ENCODE measurements around the gene ALDH1A3. TPM values are rescaled to one million over a fixed set of nuclear protein-coding genes. Genes with fewer than 3 reads are reported as not detected.

The ALDH1A3 gene
- total RNA-seq, 1 donor from 2014 or later = not detected

DNA sequence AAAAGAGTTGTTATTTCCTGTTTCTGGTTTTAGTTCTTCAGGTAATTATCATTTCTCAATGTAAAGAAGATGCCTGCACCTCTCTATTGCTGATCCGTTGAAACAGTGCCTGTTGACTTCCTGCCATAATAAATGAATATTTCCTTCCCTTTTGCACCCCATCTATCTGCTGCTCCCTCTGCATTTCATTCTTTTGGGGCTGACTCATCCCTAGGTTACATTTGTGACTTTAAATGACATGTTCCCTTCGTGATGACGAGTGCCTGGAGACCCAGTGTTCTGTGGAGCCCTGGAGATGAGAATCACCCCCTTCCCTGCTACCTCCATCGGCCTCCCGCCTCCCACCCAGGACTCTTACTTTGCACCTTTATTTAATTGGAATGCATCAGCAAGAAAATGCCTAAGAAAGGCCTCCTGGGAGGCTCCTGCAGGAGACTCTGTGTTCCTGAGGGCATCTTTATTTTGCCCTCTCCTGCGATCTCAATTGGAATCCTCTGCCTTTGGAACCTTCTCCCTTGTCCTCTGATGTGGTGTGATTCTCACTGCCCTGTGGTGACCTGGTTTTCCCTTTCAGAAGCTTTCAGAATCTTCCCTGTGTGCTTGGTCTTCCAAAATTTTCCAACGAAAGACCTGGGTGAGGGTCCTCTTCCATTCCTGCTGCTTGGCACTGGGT, 53.2 kb downstream of the ALDH1A3 start:
- H3K27ac Mint-ChIP-seq = no peak overlapping the region
- intact Hi-C loops (cut with micrococcal nuclease) = no loop called here
- no peak overlapping the region for H3K4me3 Mint-ChIP-seq (ENCODE audit: low read depth)
- DNase-seq (ENCODE audit: low spot score) = no peak
- peaks cover 4% of the 10 kb centered on the region for H3K27me3 Mint-ChIP-seq (ENCODE audit: low read depth)
- no peaks in the 10 kb centered on the region for H3K4me1 Mint-ChIP-seq (ENCODE audit: low read depth)
- H3K36me3 Mint-ChIP-seq (ENCODE audit: low read depth) = no peaks in the 10 kb centered on the region
- H3K9me3 Mint-ChIP-seq = no peaks in the 10 kb centered on the region

DNA sequence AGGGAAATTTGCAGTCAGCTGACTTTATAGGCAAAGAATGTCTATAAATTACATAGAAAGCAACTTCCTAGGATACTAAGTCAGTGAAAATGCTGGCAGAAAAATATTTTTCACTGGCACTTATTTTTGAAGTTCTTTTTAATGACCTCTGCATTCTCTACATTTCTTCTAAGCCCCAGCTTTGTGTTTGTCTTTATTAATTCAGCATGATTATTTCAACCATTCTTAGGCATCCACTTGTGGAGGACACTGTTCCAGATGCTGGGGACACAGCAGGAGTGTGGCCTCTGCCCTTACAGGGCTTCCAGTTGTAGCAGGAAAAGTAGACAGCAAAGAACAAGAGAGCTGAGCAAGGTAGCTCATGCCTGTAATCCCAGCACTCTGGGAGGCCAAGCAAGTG, 54.5 kb downstream of the ALDH1A3 start:
- no peak for DNase-seq (ENCODE audit: low spot score)
- Mint-ChIP-seq H3K27ac (no peak overlapping the region), H3K4me3 (ENCODE audit: low read depth) (no peak overlapping the region), H3K27me3 (ENCODE audit: low read depth) (peaks cover 4% of the 10 kb centered on the region), H3K4me1 (ENCODE audit: low read depth) (no peaks in the 10 kb centered on the region), H3K9me3 (no peaks in the 10 kb centered on the region), H3K36me3 (ENCODE audit: low read depth) (no peaks in the 10 kb centered on the region)
- intact Hi-C loops (cut with micrococcal nuclease) = no loop called here

DNA sequence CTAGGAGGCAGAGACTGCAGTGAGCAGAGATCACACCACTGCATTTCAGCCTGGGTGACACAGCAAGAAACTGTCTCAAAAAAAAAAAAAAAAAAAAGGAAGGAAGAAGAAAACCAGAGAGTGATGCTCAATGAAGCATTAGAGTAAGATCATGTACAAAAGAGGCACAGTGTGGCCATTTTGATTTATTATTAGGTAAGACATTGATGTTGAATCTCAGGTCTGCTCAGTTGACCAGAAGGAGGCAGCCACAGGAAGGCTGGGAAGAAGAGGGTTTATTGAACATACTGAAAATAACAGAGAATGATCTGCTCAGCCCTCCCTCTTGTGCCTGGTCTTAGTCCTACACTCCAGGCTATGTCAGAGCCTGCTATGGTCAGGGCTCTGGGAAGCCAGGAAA, 55.1 kb downstream of the ALDH1A3 start:
- Mint-ChIP-seq H3K4me3 (ENCODE audit: low read depth) (no peak overlapping the region), H3K27ac (no peak overlapping the region), H3K4me1 (ENCODE audit: low read depth) (no peaks in the 10 kb centered on the region), H3K9me3 (no peaks in the 10 kb centered on the region), H3K27me3 (ENCODE audit: low read depth) (peaks cover 4% of the 10 kb centered on the region), H3K36me3 (ENCODE audit: low read depth) (no peaks in the 10 kb centered on the region)
- DNase-seq (ENCODE audit: low spot score) = no peak
- intact Hi-C loops (cut with micrococcal nuclease) = no loop called here

- intact Hi-C loops (cut with micrococcal nuclease) = no loop called here
- Mint-ChIP-seq H3K4me3 (ENCODE audit: low read depth) (no peak overlapping the region), H3K27me3 (ENCODE audit: low read depth) (peaks cover 4% of the 10 kb centered on the region), H3K27ac (no peak overlapping the region), H3K36me3 (ENCODE audit: low read depth) (no peaks in the 10 kb centered on the region), H3K9me3 (no peaks in the 10 kb centered on the region), H3K4me1 (ENCODE audit: low read depth) (no peaks in the 10 kb centered on the region)
- no peak for DNase-seq (ENCODE audit: low spot score)
These were observed 57.5 kb downstream of the ALDH1A3 start for GRCh38 chr15:100937171-100937570.

DNA sequence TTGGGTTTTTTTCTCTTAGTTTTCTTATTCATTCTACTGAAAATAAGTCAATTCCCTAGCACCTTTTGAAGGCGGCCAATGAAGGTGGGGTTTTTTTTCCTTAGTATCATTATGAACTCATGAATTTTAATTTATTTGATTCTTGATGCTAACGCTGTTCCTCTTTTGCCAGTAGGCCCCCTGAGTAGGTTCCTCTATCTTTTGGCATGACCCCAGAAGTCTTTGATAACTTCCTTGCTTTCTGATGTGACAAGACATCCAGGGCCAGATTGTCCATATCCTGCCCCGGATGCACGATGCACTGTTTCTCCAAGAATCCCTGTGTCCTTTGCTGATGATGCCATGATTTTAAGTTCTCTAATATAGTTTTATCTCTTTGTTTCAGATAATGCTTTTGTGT, 60.2 kb downstream of the ALDH1A3 start:
- DNase-seq (ENCODE audit: low spot score) = no peak
- intact Hi-C loops (cut with micrococcal nuclease) = no loop called here
- Mint-ChIP-seq H3K27ac (no peak overlapping the region), H3K9me3 (no peaks in the 10 kb centered on the region), H3K4me3 (ENCODE audit: low read depth) (no peak overlapping the region), H3K4me1 (ENCODE audit: low read depth) (no peaks in the 10 kb centered on the region), H3K36me3 (ENCODE audit: low read depth) (no peaks in the 10 kb centered on the region), H3K27me3 (ENCODE audit: low read depth) (peaks cover 2% of the 10 kb centered on the region)

GRCh38 chr15:100940767-100941379, 61.2 kb downstream of the ALDH1A3 start:
- peaks cover 2% of the 10 kb centered on the region for H3K27me3 Mint-ChIP-seq (ENCODE audit: low read depth)
- H3K27ac Mint-ChIP-seq = no peak overlapping the region
- no peak overlapping the region for H3K4me3 Mint-ChIP-seq (ENCODE audit: low read depth)
- no peaks in the 10 kb centered on the region for H3K4me1 Mint-ChIP-seq (ENCODE audit: low read depth)
- no peaks in the 10 kb centered on the region for H3K9me3 Mint-ChIP-seq
- H3K36me3 Mint-ChIP-seq (ENCODE audit: low read depth) = no peaks in the 10 kb centered on the region
- DNase-seq (ENCODE audit: low spot score) = no peak
- intact Hi-C loops (cut with micrococcal nuclease) = no loop called here

- H3K27ac Mint-ChIP-seq = no peak overlapping the region
- peaks cover 2% of the 10 kb centered on the region for H3K27me3 Mint-ChIP-seq (ENCODE audit: low read depth)
- DNase-seq (ENCODE audit: low spot score) = no peak
- no peaks in the 10 kb centered on the region for H3K36me3 Mint-ChIP-seq (ENCODE audit: low read depth)
- no peaks in the 10 kb centered on the region for H3K4me1 Mint-ChIP-seq (ENCODE audit: low read depth)
- no peaks in the 10 kb centered on the region for H3K9me3 Mint-ChIP-seq
- intact Hi-C loops (cut with micrococcal nuclease) = no loop called here
- no peak overlapping the region for H3K4me3 Mint-ChIP-seq (ENCODE audit: low read depth)
These were observed 61.9 kb downstream of the ALDH1A3 start for GRCh38 chr15:100941536-100941935.

- Mint-ChIP-seq H3K4me3 (ENCODE audit: low read depth) (no peak overlapping the region), H3K27ac (no peak overlapping the region), H3K4me1 (ENCODE audit: low read depth) (no peaks in the 10 kb centered on the region), H3K36me3 (ENCODE audit: low read depth) (no peaks in the 10 kb centered on the region), H3K27me3 (ENCODE audit: low read depth) (peaks cover 2% of the 10 kb centered on the region), H3K9me3 (no peaks in the 10 kb centered on the region)
- intact Hi-C loops (cut with micrococcal nuclease) = no loop called here
- no peak for DNase-seq (ENCODE audit: low spot score)
These were observed 63.2 kb downstream of the ALDH1A3 start for GRCh38 chr15:100942656-100943425.

- Mint-ChIP-seq H3K36me3 (ENCODE audit: low read depth) (no peaks in the 10 kb centered on the region), H3K27me3 (ENCODE audit: low read depth) (peaks cover 9% of the 10 kb centered on the region), H3K4me3 (ENCODE audit: low read depth) (no peak overlapping the region), H3K9me3 (no peaks in the 10 kb centered on the region), H3K4me1 (ENCODE audit: low read depth) (no peaks in the 10 kb centered on the region), H3K27ac (no peak overlapping the region)
- no peak for DNase-seq (ENCODE audit: low spot score)
- intact Hi-C loops (cut with micrococcal nuclease) = no loop called here
These were observed 64.7 kb downstream of the ALDH1A3 start for GRCh38 chr15:100944244-100944895.

- H3K4me3 Mint-ChIP-seq (ENCODE audit: low read depth) = no peak overlapping the region
- H3K36me3 Mint-ChIP-seq (ENCODE audit: low read depth) = no peaks in the 10 kb centered on the region
- intact Hi-C loops (cut with micrococcal nuclease) = no loop called here
- no peak for DNase-seq (ENCODE audit: low spot score)
- peaks cover 12% of the 10 kb centered on the region for H3K27me3 Mint-ChIP-seq (ENCODE audit: low read depth)
- no peak overlapping the region for H3K27ac Mint-ChIP-seq
- no peaks in the 10 kb centered on the region for H3K9me3 Mint-ChIP-seq
- no peaks in the 10 kb centered on the region for H3K4me1 Mint-ChIP-seq (ENCODE audit: low read depth)
These were observed 65.4 kb downstream of the ALDH1A3 start for GRCh38 chr15:100944986-100945385.

DNA sequence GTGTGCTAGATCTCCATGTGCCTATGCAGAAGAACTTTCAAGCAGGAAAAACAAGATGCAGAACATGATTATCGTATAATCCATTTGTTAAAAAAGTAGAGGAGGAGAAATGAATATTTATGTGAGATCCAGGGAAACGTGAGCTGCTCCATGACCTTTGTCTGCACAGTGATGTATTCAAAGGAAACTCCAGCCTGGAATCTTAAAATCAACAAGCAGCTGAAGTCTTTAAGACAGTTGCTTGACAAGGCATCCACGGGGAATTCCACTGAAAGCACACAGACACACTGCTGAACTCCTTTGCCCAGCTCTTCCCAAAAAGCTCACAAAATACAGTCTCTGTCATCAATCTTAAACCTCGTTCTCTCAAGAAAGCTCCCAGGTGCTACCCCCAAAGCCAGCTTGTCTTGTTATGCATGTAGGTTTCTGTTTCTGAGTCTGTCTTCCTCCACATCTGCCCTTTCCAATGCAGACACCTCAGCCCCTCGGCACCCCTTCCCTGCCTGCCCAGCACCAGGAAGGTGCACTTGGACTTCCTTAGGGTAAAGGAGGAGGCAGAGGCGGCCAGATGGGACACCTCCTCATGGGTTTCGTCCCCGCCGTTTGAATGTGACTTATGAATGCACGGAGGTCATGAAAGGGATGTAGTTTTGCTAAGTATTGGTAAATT, 68.3 kb downstream of the ALDH1A3 start:
- Mint-ChIP-seq H3K36me3 (ENCODE audit: low read depth) (no peaks in the 10 kb centered on the region), H3K9me3 (no peaks in the 10 kb centered on the region), H3K27ac (no peak overlapping the region), H3K4me3 (ENCODE audit: low read depth) (no peak overlapping the region), H3K4me1 (ENCODE audit: low read depth) (no peaks in the 10 kb centered on the region), H3K27me3 (ENCODE audit: low read depth) (peaks cover 12% of the 10 kb centered on the region)
- intact Hi-C loops (cut with micrococcal nuclease) = no loop called here
- no peak for DNase-seq (ENCODE audit: low spot score)

DNA sequence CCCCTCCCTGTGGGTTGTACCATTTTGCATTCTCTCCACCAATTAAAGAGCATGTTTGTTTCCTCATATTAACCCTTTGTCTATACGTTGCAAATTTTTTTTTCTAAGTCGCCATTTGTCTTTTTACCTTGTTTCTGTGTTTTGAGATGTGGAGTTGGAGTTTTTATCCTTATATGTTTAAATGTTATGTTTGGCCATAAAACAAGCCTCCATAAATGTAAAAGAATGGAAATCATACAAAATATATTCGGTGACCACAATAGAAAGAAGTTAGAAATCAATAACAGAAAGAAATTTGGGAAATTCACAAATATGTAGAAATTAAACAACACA, 68.8 kb downstream of the ALDH1A3 start:
- no peaks in the 10 kb centered on the region for H3K36me3 Mint-ChIP-seq (ENCODE audit: low read depth)
- H3K27ac Mint-ChIP-seq = no peak overlapping the region
- DNase-seq (ENCODE audit: low spot score) = no peak
- H3K9me3 Mint-ChIP-seq = no peaks in the 10 kb centered on the region
- no peaks in the 10 kb centered on the region for H3K4me1 Mint-ChIP-seq (ENCODE audit: low read depth)
- intact Hi-C loops (cut with micrococcal nuclease) = no loop called here
- H3K27me3 Mint-ChIP-seq (ENCODE audit: low read depth) = peaks cover 12% of the 10 kb centered on the region
- H3K4me3 Mint-ChIP-seq (ENCODE audit: low read depth) = no peak overlapping the region
